HepG2 (cell line): ENCODE results near the gene FKBP8. TPM values are rescaled to one million over a fixed set of nuclear protein-coding genes. Genes with fewer than 3 reads are reported as not detected.

Source experiments
- AHDC1 ChIP-seq: sonication (generic); formaldehyde crosslinking; IDR thresholded peaks from 2 replicates; pipeline ENCODE4 v1.5.1; 2020; ENCODE audit warnings: mild to moderate bottlenecking, missing genetic modification reagents, borderline replicate concordance
- ATRX ChIP-seq: sonication (generic); formaldehyde crosslinking; IDR thresholded peaks from 2 replicates; pipeline ENCODE4 v1.4.0; 2020; ENCODE audit warnings: missing genetic modification reagents, borderline replicate concordance
- FOXA1 ChIP-seq, 2 experiments: fragments of 450-650 bp in 1 of 2; sonication (generic) in 1 of 2; formaldehyde crosslinking in 1 of 2; IDR thresholded peaks; 2 replicates each; pipeline versions ENCODE4 v1.4.0 to v1.6.1; 2016 to 2020; ENCODE audit warnings: missing genetic modification reagents in 1 of 2
- HMGXB4 ChIP-seq, 2 experiments: sonication (generic) in 1 of 2; formaldehyde crosslinking in 1 of 2; IDR thresholded peaks; 2 replicates each; pipeline versions ENCODE4 v1.4.0 to v1.6.1; 2018 to 2020; ENCODE audit warnings: missing genetic modification reagents in 2 of 2, borderline replicate concordance in 1 of 2, low read depth in 1 of 2, mild to moderate bottlenecking in 1 of 2, missing biosample characterization in 1 of 2
- MIXL1 ChIP-seq: IDR thresholded peaks from 2 replicates; pipeline ENCODE4 v1.6.1; 2016
- MXI1 ChIP-seq: IDR thresholded peaks from 3 replicates; pipeline ENCODE4 v1.6.1; 2012; ENCODE audit warnings: low read depth, low read length, inconsistent platforms, borderline replicate concordance
- NR2F6 ChIP-seq, 2 experiments: IDR thresholded peaks; 2 replicates each; pipeline ENCODE4 v1.6.1; 2016; ENCODE audit warnings: antibody characterized with exemption in 1 of 2, mild to moderate bottlenecking in 1 of 2
- PCBP1 ChIP-seq: fragments of 200-400 bp; formaldehyde crosslinking; IDR thresholded peaks from 2 replicates; pipeline ENCODE4 v1.6.1; 2017; ENCODE audit warnings: mild to moderate bottlenecking, low read depth, low read length, borderline replicate concordance
- RAD21 ChIP-seq: fragments of 450-650 bp; formaldehyde crosslinking; IDR thresholded peaks from 2 replicates; pipeline ENCODE4 v1.5.0; 2020; ENCODE audit warnings: mild to moderate bottlenecking
- RBM22 ChIP-seq: fragments of 200-400 bp; formaldehyde crosslinking; optimal IDR thresholded peaks from 2 replicates; pipeline ENCODE3; 2017; ENCODE audit warnings: mild to moderate bottlenecking, low read length, moderate library complexity
- SSRP1 ChIP-seq: IDR thresholded peaks from 2 replicates; pipeline ENCODE4 v1.6.1; 2016; ENCODE audit warnings: control low read depth
- TBX2 ChIP-seq: sonication (generic); formaldehyde crosslinking; IDR thresholded peaks from 2 replicates; pipeline ENCODE4 v1.5.0; 2020; ENCODE audit warnings: missing genetic modification reagents, mild to moderate bottlenecking, borderline replicate concordance
- ZC3H4 ChIP-seq: sonication (generic); formaldehyde crosslinking; IDR thresholded peaks from 2 replicates; pipeline ENCODE4 v1.4.0; 2020; ENCODE audit warnings: missing genetic modification reagents, borderline replicate concordance
- ZNF282 ChIP-seq: fragments of 450-650 bp; IDR thresholded peaks from 2 replicates; pipeline ENCODE4 v1.6.1; 2018; ENCODE audit not compliant: partially characterized antibody
- ZNF34 ChIP-seq: sonication (generic); formaldehyde crosslinking; IDR thresholded peaks from 2 replicates; pipeline ENCODE4 v1.4.0; 2020; ENCODE audit warnings: mild to moderate bottlenecking, missing genetic modification reagents, borderline replicate concordance
- ZNF383 ChIP-seq: sonication (generic); formaldehyde crosslinking; IDR thresholded peaks from 2 replicates; pipeline ENCODE4 v1.4.0; 2020; ENCODE audit warnings: missing genetic modification reagents, mild to moderate bottlenecking, borderline replicate concordance
- ZNF44 ChIP-seq: sonication (generic); formaldehyde crosslinking; IDR thresholded peaks from 2 replicates; pipeline ENCODE4 v1.5.1; 2020; ENCODE audit warnings: mild to moderate bottlenecking, missing genetic modification reagents
- ZNF7 ChIP-seq: IDR thresholded peaks from 2 replicates; pipeline ENCODE4 v1.6.1; 2016; ENCODE audit warnings: missing biosample characterization, missing genetic modification reagents
- ZSCAN20 ChIP-seq: sonication (generic); formaldehyde crosslinking; IDR thresholded peaks from 2 replicates; pipeline ENCODE4 v1.4.0; 2020; ENCODE audit warnings: missing genetic modification reagents, mild to moderate bottlenecking, borderline replicate concordance
- ZSCAN29 ChIP-seq: sonication (generic); formaldehyde crosslinking; conservative IDR thresholded peaks from 2 replicates; pipeline ENCODE4 v1.4.0; 2020; ENCODE audit warnings: mild to moderate bottlenecking, missing genetic modification reagents
- polyA plus RNA-seq, 8 experiments: library from polyadenylated mRNA; depleted of rRNA in 3 of 8; stranded (reverse) in 7 of 8; unstranded in 1 of 8; fragments of >200 nt; fragmentation: Illumina TruSeq in 4 of 8; extraction: Trizol in 4 of 8; gene quantifications; 2 replicates each; pipeline versions ENCODE4 v1.2.1 to v1.2.3, GENCODE V29; 2011 to 2016; ENCODE audit warnings: low read depth in 4 of 8, missing spikeins in 1 of 8, mixed read lengths in 1 of 8; ENCODE audit not compliant: insufficient read depth in 1 of 8
- total RNA-seq, 5 experiments: library from RNA; depleted of rRNA; stranded (reverse); fragments of >200 nt; fragmentation: Illumina TruSeq; extraction: Trizol; gene quantifications; 2 replicates each; pipeline ENCODE4 v1.2.3, GENCODE V29; 2016; ENCODE audit warnings: low read depth in 1 of 5
- TF ChIP-seq, protein P1 (sequence below): IDR thresholded peaks from 2 replicates; pipeline ENCODE4 v1.6.1; 2016; ENCODE audit warnings: mild to moderate bottlenecking, missing biosample characterization, missing genetic modification reagents

The FKBP8 gene
- total and polyA plus RNA-seq, 2 of the 13 experiments (the other 11 are each of a cell fraction or from before 2014, with no cell fraction given), result 81.7 to 93.9 TPM

DNA sequence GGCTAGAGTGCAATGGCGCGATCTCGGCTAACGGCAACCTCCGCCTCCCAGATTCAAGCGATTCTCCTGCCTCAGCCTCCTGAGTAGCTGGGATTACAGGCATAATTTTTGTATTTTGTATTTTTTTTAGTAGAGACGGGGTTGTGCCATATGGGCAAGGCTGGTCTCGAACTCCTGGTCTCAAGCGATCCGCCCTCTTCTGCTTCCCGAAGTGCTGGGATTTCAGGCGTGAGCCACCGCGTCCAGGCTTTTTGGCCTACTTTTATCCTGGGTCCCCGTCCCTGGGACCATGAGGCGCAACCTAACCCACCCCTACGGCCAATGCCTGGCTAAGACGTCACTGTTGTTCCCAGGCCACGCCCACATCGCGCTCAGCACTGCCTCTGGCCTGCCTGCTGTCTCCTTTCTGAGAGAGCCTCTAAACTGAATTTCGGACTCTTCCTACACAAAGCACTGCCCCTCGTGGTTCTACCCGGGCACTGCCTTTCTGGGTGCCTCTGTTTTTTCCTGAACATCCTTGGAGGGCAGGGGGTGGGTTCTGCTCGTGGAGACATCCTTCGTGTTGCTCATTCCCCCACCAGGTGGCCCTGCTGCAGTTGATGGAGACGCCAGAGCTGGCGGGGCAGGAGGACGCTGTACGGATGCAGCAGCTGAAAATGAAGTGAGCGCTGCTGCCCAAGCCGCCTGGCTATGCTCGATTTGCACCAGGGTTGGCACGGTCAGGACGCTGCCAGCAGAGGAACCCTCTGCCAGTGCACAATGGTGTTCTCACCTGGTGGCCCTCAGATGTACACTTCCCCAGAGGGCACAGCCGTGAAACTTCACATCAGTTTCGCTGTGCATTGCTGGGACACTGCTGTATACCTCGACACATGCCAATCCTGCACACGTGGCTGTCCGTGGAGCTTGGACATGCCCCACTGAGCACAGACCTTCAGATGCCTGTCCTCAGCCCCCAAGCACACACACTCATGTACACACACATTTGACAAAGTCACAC is 47.2 kb upstream of the FKBP8 start (continued):
- TF ChIP-seq AHDC1 (no peak), ZNF282 (no peak), RBM22 (peak; percentile 37), ZSCAN20 (CRISPR knock-in tag) (no peak), FOXA1 (IDR thresholded peaks at IDR 0.05) (no peak), FOXA1 (CRISPR knock-in tag; IDR thresholded peaks at IDR 0.05) (no peak), HMGXB4 (CRISPR knock-in tag; IDR thresholded peaks at IDR 0.05; ENCODE audit: borderline replicate concordance in 1 of 2, low read depth in 1 of 2) (peak in 1 of 2 experiments; percentile 30; a peak in 2 of 4 replicates), RAD21 (CRISPR knock-in tag) (peak; percentile 60), ZNF7 (no peak), MIXL1 (CRISPR knock-in tag) (no peak), ZNF34 (CRISPR knock-in tag) (no peak), MXI1 (no peak; the same call in 2 of the 3 replicates), ZC3H4 (no peak), PCBP1 (0 out of 2 replicates have a peak, but pooled peaks have one; percentile 42), TBX2 (CRISPR knock-in tag) (peak; percentile 59; the same call in 1 of the 2 replicates), ZSCAN29 (CRISPR knock-in tag) (no peak), SSRP1 (no peak; the same call in 1 of the 2 replicates), ZNF383 (no peak), ZNF44 (CRISPR knock-in tag) (no peak), ATRX (CRISPR knock-in tag) (no peak), NR2F6 (IDR thresholded peaks at IDR 0.05) (no peak), NR2F6 (CRISPR knock-in tag; IDR thresholded peaks at IDR 0.05) (no peak)
- TF ChIP-seq, protein P1, sequence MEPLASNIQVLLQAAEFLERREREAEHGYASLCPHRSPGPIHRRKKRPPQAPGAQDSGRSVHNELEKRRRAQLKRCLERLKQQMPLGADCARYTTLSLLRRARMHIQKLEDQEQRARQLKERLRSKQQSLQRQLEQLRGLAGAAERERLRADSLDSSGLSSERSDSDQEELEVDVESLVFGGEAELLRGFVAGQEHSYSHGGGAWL (CRISPR knock-in tag), result no peak
